Mucosa of gallbladder (tissue), 1 donor: ENCODE results near the gene TLCD5. TPM values are rescaled to one million over a fixed set of nuclear protein-coding genes. Genes with fewer than 3 reads are reported as not detected.

Experiments
- DNase-seq: peaks from one replicate; pipeline ENCODE4 v3.0.0-alpha.2; 2020; ENCODE audit warnings: low spot score
- total RNA-seq: library from RNA; stranded (reverse); gene quantifications from one replicate; pipeline ENCODE4 v1.2.1, GENCODE V29; 2021
- donor health status: DM: no; HTN: no; CAD: no.

Gene TLCD5
- total RNA-seq, 1 donor from 2014 or later, result 9.8 TPM

DNA sequence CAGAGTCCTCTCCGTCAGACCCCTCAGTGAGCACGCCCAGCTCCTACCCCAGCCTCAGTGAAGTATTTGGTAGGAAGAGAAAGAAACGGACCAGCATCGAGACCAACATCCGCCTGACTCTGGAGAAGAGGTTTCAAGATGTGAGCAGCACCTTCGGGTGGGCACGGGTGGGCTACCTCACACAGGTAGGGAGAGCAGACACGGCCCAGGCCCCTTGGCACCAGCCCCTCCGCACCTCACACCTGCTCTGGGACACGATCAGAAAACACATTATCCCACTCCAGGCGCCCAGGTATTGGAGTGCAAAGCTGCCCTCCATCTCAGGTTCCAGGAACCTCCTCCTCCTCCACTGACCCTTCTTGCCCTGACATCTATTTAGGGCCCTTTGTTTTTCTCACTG lies 17.6 kb upstream of the TLCD5 start:
- no peak for DNase-seq

DNA sequence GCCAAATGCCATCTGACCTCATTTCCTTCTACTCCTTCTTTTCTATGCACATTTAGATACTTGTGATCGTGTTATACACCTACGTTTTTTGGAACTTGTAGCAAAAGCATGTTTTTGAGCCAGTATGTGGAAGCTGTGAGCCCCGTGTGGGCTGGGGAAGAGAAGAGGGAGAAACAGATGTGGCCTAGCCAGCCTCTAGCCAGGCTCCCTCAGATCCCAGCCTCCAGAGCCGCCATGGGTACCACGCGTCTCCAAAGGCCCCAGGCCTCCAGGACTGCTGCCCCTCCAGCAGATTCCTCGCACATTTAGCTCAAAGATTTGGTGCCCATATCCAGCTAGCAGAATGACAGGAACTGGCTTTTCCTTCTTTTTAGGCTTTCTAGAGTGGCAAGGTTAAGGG lies 17.0 kb upstream of the TLCD5 start:
- no peak for DNase-seq

DNA sequence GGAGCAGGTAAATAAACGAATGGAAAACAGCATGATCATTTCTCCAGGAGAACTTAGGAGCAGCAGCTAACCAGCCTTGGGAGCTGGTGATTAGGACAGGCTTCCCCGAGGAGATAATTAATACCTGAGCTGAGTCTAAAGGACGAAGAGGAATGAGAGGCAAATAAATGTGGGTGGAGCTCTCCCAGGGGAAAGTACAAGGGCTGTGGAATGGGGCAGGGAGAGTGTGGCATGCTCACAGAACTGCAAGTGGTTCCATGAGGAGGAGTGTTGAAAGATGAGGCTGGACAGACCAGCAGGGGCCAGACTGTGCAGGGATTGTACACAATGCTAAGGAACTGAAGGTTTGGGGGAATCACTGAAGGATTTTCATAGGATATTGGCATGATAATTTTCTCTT lies 14.2 kb upstream of the TLCD5 start:
- DNase-seq, result peak; percentile 53

- DNase-seq, result no peak
Measured at GRCh38 chr11:120314861-120315260, 10.2 kb upstream of the TLCD5 start.

DNA sequence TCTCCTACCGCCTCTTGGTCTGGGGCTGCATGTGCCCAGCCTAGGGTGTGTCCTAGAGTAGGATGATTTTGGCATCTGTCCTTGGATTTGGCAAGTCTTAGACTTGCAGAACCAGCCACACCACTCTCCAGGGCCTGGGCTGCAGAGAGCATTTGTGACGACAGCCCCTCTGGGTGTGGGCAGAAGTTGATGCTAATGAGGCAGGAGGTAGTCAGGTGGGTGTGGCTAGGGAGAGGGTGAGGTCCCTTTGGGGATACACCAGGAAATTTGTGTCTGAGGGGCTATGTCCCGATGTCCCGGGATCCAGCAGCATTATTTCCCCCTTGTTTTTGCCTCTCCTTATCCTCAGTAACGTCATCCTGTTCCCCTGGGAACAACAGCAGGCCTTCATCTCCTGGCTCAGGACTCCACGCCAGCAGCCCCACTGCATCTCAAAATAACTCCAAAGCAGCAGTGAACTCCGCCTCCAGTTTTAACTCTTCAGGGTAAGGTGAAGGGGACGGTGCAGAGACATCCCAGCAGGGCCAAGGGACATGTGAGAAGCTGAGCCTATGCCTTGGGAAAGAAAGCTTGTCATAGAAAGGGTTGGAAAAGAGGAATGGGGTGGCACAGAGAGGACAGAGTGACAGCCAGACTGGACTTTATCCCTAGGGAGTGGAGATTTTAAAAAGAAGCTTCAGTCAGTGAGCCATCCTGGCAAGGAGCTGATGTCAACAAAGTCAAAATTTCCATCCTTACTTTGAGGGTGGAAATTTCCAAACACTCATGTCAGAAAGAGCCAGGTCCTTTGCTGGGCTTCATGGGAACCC lies 8.0 kb upstream of the TLCD5 start:
- peak; percentile 90 for DNase-seq

- no peak for DNase-seq
Measured at GRCh38 chr11:120317689-120318480, 7.2 kb upstream of the TLCD5 start.

GRCh38 chr11:120318906-120319305 lies 6.2 kb upstream of the TLCD5 start:
- no peak for DNase-seq

- DNase-seq, result no peak
Measured at GRCh38 chr11:120326228-120326627, 1.1 kb downstream of the TLCD5 start.

DNA sequence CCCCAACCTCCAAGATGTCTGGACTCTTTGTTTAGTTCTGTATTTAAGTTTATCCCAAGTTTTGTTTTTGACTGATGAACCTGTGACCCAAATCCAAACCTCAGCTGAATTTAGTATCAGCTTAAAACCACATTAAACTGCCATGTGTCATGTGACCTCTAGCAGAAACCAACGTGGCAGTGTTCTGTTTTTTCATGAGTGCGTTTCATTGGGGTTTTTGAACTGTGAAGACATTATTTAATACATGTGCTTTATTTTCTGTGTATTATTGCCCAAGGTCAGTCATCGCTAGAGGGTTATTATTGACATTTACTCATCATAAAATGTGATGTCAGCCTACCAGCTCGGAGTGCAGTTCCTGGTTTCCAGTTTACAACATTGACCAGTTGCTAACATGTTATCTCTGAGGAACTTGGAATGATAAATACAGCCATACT lies 1.8 kb downstream of the TLCD5 start:
- DNase-seq, result no peak

DNA sequence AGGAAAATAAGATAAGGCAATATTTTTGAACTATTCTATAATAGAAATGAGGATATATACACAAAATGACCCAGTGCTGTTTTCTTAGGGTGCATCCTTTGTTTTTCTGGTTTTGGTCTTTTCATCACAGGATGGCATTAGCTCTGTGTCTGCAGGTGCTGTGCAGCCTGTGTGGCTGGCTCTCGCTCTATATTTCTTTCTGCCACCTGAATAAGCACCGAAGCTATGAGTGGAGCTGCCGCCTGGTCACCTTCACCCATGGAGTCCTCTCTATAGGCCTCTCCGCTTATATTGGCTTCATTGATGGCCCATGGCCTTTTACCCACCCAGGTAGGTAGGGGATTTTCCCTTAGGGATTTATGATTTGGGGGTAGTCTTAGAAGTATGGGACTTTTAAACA lies 2.2 kb downstream of the TLCD5 start:
- DNase-seq, result no peak

- no peak for DNase-seq
Measured at GRCh38 chr11:120329556-120329955, 4.5 kb downstream of the TLCD5 start.

DNA sequence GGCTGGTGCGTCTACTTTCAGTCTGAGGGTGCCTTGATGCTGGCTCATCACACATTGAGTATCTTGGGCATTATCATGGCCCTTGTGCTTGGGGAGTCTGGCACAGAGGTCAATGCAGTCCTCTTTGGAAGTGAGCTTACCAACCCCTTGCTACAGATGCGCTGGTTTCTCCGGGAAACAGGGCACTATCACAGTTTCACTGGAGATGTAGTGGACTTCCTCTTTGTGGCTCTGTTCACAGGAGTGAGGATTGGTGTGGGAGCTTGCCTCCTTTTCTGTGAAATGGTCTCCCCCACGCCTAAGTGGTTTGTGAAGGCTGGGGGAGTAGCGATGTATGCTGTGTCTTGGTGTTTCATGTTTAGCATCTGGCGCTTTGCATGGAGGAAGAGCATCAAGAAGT lies 4.9 kb downstream of the TLCD5 start:
- no peak for DNase-seq

DNA sequence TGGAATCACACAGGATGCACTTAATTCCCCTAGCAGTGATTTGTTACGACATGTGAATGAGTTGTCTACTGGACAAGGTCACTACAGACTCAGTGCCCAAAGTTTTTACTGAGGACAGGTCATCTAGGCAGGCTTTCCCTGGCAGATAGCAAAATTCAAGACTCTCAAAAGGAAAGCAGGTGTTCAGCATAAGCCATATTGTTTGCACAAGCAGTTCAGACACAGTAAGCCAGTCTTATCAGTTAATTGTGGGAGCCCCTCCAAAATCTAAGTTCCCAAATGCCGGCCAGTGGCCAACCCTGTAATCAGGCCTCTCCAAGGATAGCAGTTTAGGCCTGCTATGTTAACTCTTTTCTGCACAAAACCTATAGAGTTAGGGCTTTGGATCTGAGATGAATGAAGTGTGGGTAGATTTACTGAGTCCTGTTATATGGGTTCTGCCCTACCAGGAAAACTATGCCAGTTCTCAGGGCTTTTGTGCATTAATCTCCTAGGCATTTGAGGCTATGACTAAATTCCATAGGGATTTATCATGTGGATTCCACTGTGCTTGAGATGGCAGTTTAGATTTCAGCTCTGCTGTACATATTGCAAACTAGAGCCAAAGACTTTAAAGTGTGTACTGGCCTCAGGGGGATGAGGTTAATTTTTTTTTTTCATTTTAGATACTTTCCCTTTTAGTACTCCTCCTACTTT lies 6.3 kb downstream of the TLCD5 start:
- DNase-seq, result no peak

DNA sequence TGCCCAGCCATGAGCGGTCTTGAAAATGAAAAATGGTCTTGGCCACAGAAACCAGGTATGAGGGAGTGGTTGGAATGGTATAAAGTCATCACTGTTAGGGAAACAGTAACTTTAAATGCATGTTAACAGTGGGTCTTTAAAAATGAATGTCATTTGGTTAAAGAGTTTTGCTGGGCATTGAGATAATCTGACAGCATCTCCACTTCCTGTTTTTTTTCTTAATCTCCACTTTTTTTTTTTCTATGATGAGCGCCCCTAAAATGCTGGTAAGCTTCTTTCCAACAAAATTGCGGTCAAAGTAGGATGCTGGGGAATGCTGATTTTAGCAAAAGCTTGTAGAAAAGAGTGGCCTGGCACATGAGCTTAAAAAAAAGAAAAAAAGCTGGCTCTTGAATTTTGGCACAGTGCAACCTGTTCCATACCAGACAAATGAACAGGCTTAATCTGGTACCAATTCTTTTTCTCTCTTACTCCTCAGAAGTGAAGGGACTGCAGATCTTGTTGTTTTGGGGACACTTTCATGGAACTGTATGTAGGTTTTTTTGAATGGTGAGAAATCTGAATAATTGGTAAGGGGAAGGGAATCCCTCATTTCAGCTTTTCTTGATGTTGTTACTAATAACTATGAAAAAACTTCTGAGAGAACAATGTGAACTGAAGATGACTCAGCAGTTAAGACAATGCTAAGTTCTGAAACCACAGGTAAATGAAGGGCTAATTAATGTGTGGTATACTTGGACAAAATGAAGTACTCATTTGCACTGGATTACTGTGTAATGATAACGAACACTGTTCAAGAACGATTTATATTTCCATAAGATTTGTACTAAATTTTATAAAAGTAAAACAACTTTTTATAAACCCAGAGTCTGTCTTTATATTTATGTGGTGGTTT lies 8.0 kb downstream of the TLCD5 start:
- no peak for DNase-seq

DNA sequence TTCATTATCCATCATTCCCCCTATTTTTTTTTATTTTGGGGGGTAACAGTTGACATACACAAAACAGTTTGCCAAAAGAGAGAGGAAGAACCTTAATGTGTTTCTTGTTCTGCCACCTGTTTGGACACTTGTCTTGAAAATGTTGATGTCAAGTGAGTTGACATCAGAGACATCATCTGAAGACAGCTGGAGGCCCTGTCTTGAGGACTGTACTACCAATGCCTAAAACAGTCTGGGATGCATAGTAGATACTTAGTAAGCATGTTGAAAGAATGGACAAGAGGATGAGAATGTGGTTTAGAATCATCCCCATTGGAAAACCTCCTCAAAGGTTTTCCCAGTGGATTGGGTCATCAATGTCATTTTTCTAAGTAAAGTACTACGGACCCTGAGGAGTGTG lies 8.7 kb downstream of the TLCD5 start:
- no peak for DNase-seq

- DNase-seq, result no peak
Measured at GRCh38 chr11:120334332-120334731, 9.2 kb downstream of the TLCD5 start.

- DNase-seq, result peak; percentile 85
Measured at GRCh38 chr11:120334894-120335462, 9.9 kb downstream of the TLCD5 start.

DNA sequence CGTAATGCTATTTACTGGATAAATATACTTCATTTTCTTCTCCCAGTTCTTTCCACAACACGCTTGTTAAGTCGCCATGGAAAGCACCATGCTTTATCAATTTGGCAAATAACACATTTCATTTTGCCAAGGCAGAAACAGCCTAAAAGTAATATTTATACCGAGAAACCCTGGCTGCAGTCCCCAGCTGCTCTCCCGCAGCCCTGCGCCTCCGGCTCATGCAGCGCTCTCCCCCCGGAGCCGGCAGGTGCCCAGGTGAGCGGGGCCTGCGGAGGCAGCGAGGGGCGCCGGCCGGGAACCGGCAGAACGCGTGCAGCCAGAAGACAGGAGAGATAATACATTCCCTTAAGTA lies 10.4 kb downstream of the TLCD5 start:
- DNase-seq, result no peak

GRCh38 chr11:120335908-120336640 lies 11.0 kb downstream of the TLCD5 start, which contains the start of gene ARHGEF12:
Gene ARHGEF12 (plus strand): TSS chr11:120336413. CDS start chr11:120337244, 831 bp downstream.
- DNase-seq, result peak; percentile 96

GRCh38 chr11:120336641-120337354 lies 11.7 kb downstream of the TLCD5 start:
- DNase-seq, result peak; percentile 32
